Mesendoderm (in vitro differentiated cells): Measurements from ENCODE around the gene RNF11.

Source experiments
- DNase-seq: peaks from one replicate; pipeline ENCODE4 v3.0.0; 2013
- H2AK5ac ChIP-seq: 2 replicates; pipeline ENCODE4 v1.6.1; 2013; ENCODE audit warnings: low read length, inconsistent platforms
- H2BK120ac ChIP-seq: 2 replicates; pipeline ENCODE4 v1.6.1; 2013; ENCODE audit warnings: low read depth, mild to moderate bottlenecking, low read length, moderate library complexity, mixed read lengths
- H2BK15ac ChIP-seq: replicated peaks from 2 replicates; pipeline ENCODE4 v1.6.1; 2013; ENCODE audit warnings: low read depth, mild to moderate bottlenecking, moderate library complexity
- H2BK5ac ChIP-seq: 2 replicates; pipeline ENCODE4 v1.6.1; 2013; ENCODE audit warnings: low read length, inconsistent platforms
- H3K18ac ChIP-seq: 2 replicates; pipeline ENCODE4 v1.6.1; 2013; ENCODE audit warnings: mild to moderate bottlenecking, low read length, mixed read lengths
- H3K23ac ChIP-seq: one replicate; pipeline ENCODE4 v1.6.1; 2013; ENCODE audit warnings: low read length
- H3K27ac ChIP-seq: 2 replicates; pipeline ENCODE4 v1.5.1; 2013; ENCODE audit warnings: low read depth, mild to moderate bottlenecking, inconsistent platforms, low read length, moderate library complexity
- H3K27me3 ChIP-seq: 2 replicates; pipeline ENCODE4 v1.6.1; 2013; ENCODE audit warnings: low read length, control low read depth, mild to moderate bottlenecking, inconsistent platforms; ENCODE audit not compliant: insufficient read depth, poor library complexity
- H3K36me3 ChIP-seq: 2 replicates; pipeline ENCODE4 v1.6.1; 2013; ENCODE audit warnings: low read length, inconsistent platforms; ENCODE audit not compliant: control insufficient read depth, insufficient read depth
- H3K4ac ChIP-seq: one replicate; pipeline ENCODE4 v1.6.1; 2013; ENCODE audit warnings: low read depth, mild to moderate bottlenecking, low read length, moderate library complexity
- H3K4me1 ChIP-seq: 2 replicates; pipeline ENCODE4 v1.6.1; 2013; ENCODE audit warnings: low read depth, low read length, inconsistent platforms; ENCODE audit not compliant: control insufficient read depth
- H3K4me2 ChIP-seq: 2 replicates; pipeline ENCODE4 v1.6.1; 2013; ENCODE audit warnings: low read length
- H3K4me3 ChIP-seq: 2 replicates; pipeline ENCODE4 v1.5.1; 2013; ENCODE audit warnings: mild to moderate bottlenecking, low read length
- H3K56ac ChIP-seq: one replicate; pipeline ENCODE4 v1.6.1; 2013; ENCODE audit warnings: low read length
- H3K79me1 ChIP-seq: 2 replicates; pipeline ENCODE4 v1.6.1; 2013; ENCODE audit warnings: low read length, inconsistent platforms
- H3K79me2 ChIP-seq: 2 replicates; pipeline ENCODE4 v1.6.1; 2013; ENCODE audit warnings: mild to moderate bottlenecking, low read length; ENCODE audit not compliant: control insufficient read depth, insufficient read depth
- H3K9ac ChIP-seq: 2 replicates; pipeline ENCODE4 v1.6.1; 2013; ENCODE audit warnings: low read length, inconsistent platforms
- H4K5ac ChIP-seq: one replicate; pipeline ENCODE4 v1.6.1; 2013; ENCODE audit warnings: low read length
- H4K8ac ChIP-seq: one replicate; pipeline ENCODE4 v1.6.1; 2013; ENCODE audit warnings: low read depth, mild to moderate bottlenecking, control low read depth, low read length, moderate library complexity
- WGBS: extraction: QIAGEN DNeasy Blood & Tissue Kit; methylation state at CpG from one replicate; pipeline ENCODE4 v1.1.7; 2013; ENCODE audit warnings: low lambda C conversion rate, missing lambda C conversion rate; ENCODE audit not compliant: insufficient coverage; ENCODE audit errors: extremely low coverage; 5-methylcytosine and 5-hydroxymethylcytosine counted together

The RNF11 gene

DNA sequence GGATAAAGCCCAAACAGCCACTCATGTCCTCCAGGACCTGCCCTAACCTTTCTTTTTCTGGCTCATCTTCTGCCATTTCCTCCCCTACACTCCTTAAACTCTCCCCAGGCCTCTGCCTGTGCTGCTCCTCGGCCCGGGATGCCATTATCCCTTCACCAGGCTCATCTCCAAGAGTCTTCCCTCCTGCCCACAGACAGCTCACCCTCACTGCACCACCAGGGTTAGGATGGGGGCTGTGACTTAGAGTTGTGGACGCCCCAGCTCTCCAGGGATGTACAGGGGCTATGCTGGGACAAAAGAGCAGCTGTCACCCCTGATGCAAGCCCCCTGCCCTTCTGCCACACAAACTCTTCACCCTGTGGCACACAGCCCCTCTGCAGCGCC, 62.2 kb downstream of the RNF11 start:
- Histone ChIP-seq H3K4ac (no peak overlapping the region), H3K79me2 (no peaks in the 10 kb centered on the region), H3K9ac (no peak overlapping the region), H4K8ac (no peak overlapping the region), H2AK5ac (no peak overlapping the region), H3K36me3 (no peaks in the 10 kb centered on the region), H3K4me3 (no peak overlapping the region), H2BK120ac (no peak overlapping the region), H3K23ac (no peak overlapping the region), H2BK5ac (no peak overlapping the region), H3K56ac (no peak overlapping the region), H4K5ac (no peak overlapping the region), H3K27me3 (no peaks in the 10 kb centered on the region), H3K4me1 (peaks cover 2% of the 10 kb centered on the region), H3K79me1 (no peaks in the 10 kb centered on the region), H3K4me2 (no peak overlapping the region), H3K18ac (no peak overlapping the region), H3K27ac (no peak overlapping the region), H2BK15ac (no peak overlapping the region)
- no peak for DNase-seq
- WGBS, result no CpG with 5 or more reads among the region's 4 CpGs

DNA sequence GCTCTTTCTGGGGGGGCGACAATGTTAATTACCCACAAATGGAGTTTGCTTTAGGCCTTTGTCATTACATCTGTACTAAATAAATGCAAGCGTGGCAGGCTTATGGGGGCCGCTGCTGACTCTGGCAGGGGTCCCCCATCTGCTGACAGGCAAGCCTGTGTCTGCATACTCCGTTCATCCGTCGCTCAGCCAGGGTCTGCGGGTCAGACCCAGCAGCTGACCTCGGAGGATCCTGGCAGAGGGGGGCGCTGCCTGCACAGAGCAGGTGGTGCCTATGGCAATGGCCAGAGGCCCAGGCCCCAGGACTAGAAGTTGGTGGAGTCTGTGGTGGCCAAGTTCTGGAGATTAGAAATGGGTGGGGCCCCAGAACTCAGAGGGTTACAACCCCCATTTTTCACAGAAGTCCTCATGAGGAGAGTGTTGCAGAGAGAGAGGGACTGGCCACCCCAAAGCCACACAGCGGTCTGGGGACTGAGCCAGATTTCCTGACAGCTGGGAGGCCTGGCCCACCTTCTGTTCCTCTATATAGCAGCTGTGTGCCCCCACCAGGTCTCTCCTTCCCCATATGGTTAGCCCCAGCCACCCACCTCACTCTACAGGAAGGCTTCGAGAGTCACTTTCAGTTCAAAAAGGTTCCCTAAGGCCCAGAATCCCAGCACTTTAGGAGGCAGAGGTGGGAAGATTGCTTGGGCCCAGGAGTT, 63.3 kb downstream of the RNF11 start:
- Histone ChIP-seq H3K56ac (no peak overlapping the region), H3K18ac (no peak overlapping the region), H3K23ac (no peak overlapping the region), H3K27me3 (no peaks in the 10 kb centered on the region), H2BK120ac (no peak overlapping the region), H3K79me1 (no peaks in the 10 kb centered on the region), H3K4me1 (peaks cover 2% of the 10 kb centered on the region), H3K79me2 (no peaks in the 10 kb centered on the region), H3K4ac (no peak overlapping the region), H2BK15ac (no peak overlapping the region), H4K5ac (no peak overlapping the region), H3K36me3 (no peaks in the 10 kb centered on the region), H2AK5ac (no peak overlapping the region), H3K27ac (no peak overlapping the region), H2BK5ac (no peak overlapping the region), H3K4me3 (no peak overlapping the region), H3K4me2 (no peak overlapping the region), H3K9ac (no peak overlapping the region), H4K8ac (no peak overlapping the region)
- DNase-seq, result no peak
- WGBS, result no CpG with 5 or more reads among the region's 11 CpGs

DNA sequence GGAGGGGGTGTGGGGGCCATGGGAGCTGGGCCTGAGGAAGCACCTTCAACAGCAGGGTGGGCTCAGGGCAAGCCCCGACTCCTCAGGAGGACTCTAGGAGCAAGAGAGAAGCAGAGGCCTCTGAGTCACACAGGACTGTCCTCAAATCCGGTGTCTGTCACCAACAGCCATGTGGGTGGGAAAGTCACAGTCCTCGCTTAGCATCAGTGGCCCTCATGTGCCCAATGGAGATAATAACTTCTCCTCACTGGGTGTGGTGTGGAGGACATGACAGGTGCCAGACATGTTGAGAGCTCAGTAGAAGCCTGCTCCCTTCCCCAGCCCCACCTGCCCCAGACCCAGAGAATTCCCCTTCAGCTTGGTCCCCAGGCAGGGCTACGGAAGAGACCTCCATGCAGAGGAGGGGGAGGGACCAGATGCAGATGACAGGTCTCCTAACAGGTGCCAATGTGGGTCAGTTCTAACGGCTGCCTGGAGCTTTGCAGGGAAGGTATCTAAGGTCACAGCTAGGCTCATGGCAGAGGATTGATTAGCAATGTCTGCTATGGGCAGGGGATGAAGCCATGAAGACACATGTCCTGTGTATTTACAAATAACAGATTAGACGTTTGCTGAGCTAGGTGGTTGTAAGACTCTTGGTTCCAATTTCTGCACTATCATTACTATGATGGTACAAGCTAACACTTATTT, 64.1 kb downstream of the RNF11 start:
- Histone ChIP-seq H2BK15ac (no peak overlapping the region), H3K18ac (no peak overlapping the region), H3K23ac (no peak overlapping the region), H3K56ac (no peak overlapping the region), H3K27me3 (no peaks in the 10 kb centered on the region), H3K79me2 (no peaks in the 10 kb centered on the region), H2BK5ac (no peak overlapping the region), H3K4ac (no peak overlapping the region), H2AK5ac (no peak overlapping the region), H4K8ac (no peak overlapping the region), H3K79me1 (no peaks in the 10 kb centered on the region), H3K27ac (no peak overlapping the region), H2BK120ac (no peak overlapping the region), H3K4me1 (peaks cover 2% of the 10 kb centered on the region), H4K5ac (no peak overlapping the region), H3K9ac (no peak overlapping the region), H3K4me2 (no peak overlapping the region), H3K4me3 (no peak overlapping the region), H3K36me3 (no peaks in the 10 kb centered on the region)
- no peak for DNase-seq
- no CpG with 5 or more reads among the region's 6 CpGs for WGBS

DNA sequence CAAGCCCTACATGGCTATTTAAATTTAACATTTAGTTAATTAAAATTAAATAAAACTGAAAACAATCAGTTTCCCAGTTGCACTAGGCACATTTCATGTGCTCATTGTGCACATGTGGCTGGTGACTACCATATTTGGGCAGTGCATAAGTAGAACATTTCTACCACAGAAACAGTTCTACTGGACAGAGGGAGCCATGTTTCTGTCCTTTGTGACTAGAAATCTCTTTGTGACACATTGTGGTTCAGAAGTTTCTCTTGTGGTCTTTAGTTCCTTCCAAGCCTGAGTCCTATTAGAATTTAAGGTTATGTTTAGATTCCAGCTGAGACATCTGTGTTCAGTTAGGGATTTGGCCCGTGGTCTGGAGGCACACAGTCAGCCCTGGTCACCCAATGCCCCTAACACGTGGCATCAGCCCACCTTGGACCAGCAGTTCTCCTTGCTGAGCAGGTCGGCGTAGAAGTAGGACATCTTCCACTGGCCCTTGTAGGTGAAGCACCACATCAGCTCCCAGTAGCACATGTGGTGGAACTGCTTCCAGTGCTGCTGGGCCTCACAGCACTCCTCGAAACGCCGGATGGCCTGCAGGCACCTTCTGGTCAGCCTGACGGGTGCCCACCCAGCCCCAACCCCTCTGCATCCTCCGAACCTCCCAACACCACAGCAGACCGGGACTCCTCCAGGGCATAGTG, 65.2 kb downstream of the RNF11 start:
- Histone ChIP-seq H3K9ac (no peak overlapping the region), H3K4me1 (peaks cover 1% of the 10 kb centered on the region), H4K5ac (no peak overlapping the region), H3K4me3 (no peak overlapping the region), H2BK15ac (no peak overlapping the region), H3K27me3 (no peaks in the 10 kb centered on the region), H3K18ac (no peak overlapping the region), H2BK120ac (no peak overlapping the region), H3K79me1 (no peaks in the 10 kb centered on the region), H3K4ac (no peak overlapping the region), H2AK5ac (no peak overlapping the region), H3K27ac (no peak overlapping the region), H3K23ac (no peak overlapping the region), H2BK5ac (no peak overlapping the region), H3K4me2 (no peak overlapping the region), H4K8ac (no peak overlapping the region), H3K79me2 (no peaks in the 10 kb centered on the region), H3K56ac (no peak overlapping the region), H3K36me3 (no peaks in the 10 kb centered on the region)
- DNase-seq, result no peak
- no CpG with 5 or more reads among the region's 10 CpGs for WGBS

- Histone ChIP-seq H3K36me3 (no peaks in the 10 kb centered on the region), H3K79me1 (no peaks in the 10 kb centered on the region), H3K27me3 (no peaks in the 10 kb centered on the region), H3K18ac (no peak overlapping the region), H2AK5ac (no peak overlapping the region), H2BK15ac (no peak overlapping the region), H3K4me1 (no peaks in the 10 kb centered on the region), H2BK120ac (no peak overlapping the region), H3K23ac (no peak overlapping the region), H4K8ac (no peak overlapping the region), H3K9ac (no peak overlapping the region), H3K56ac (no peak overlapping the region), H3K4ac (no peak overlapping the region), H3K4me2 (no peak overlapping the region), H3K4me3 (no peak overlapping the region), H2BK5ac (no peak overlapping the region), H4K5ac (no peak overlapping the region), H3K79me2 (no peaks in the 10 kb centered on the region), H3K27ac (no peak overlapping the region)
- WGBS, result no CpG with 5 or more reads among the region's 3 CpGs
- DNase-seq, result no peak
Measured at GRCh38 chr1:51301844-51302162, 65.7 kb downstream of the RNF11 start.
